Mammary microvascular endothelial cell (primary cell): Measurements from ENCODE around the gene SPEM2. TPM values are rescaled to one million over a fixed set of nuclear protein-coding genes. Genes with fewer than 3 reads are reported as not detected.

Experiments
- total RNA-seq: library from RNA; depleted of rRNA; stranded (reverse); fragments of >200 nt; gene quantifications from 2 replicates; pipeline ENCODE4 v1.2.3, GENCODE V29; 2015

The SPEM2 gene
- not detected in 2 replicates for total RNA-seq

GRCh38 chr17:7425316-7425715 is at the start of gene SPEM2:
SPEM2 (plus strand) TSS chr17:7425616; CDS start chr17:7425689, 73 bp downstream.

GRCh38 chr17:7380855-7381683 is 44.3 kb upstream of the SPEM2 start, which contains the start of gene TNK1:
TNK1 (plus strand) TSS chr17:7381089; CDS start chr17:7382927, 1,838 bp downstream.

GRCh38 chr17:7394452-7395191 is 30.8 kb upstream of the SPEM2 start, which contains the start of gene PLSCR3:
PLSCR3 (minus strand) TSS chr17:7394525; CDS start chr17:7394110, 415 bp downstream.

GRCh38 chr17:7403977-7404736 is 21.3 kb upstream of the SPEM2 start, which contains the start of gene TMEM256:
TMEM256 (minus strand) TSS chr17:7404097; CDS start chr17:7404084, 13 bp downstream.

GRCh38 chr17:7407485-7408251 is 17.7 kb upstream of the SPEM2 start, which contains the start of gene NLGN2:
NLGN2 (plus strand) TSS chr17:7407845; CDS start chr17:7408256, 411 bp downstream.

GRCh38 chr17:7419819-7420610 is 5.4 kb upstream of the SPEM2 start, which contains the start of gene SPEM1:
SPEM1 (plus strand) TSS chr17:7420324; CDS start chr17:7420385, 61 bp downstream.

GRCh38 chr17:7428557-7428956 is 3.1 kb downstream of the SPEM2 start, which contains the start of gene SPEM3:
SPEM3 (plus strand) TSS chr17:7428857; CDS start chr17:7428903, 46 bp downstream.

GRCh38 chr17:7439462-7440112 is 14.2 kb downstream of the SPEM2 start, which contains the start of gene FGF11:
FGF11 (plus strand) TSS chr17:7439512; CDS start chr17:7439621, 109 bp downstream.

GRCh38 chr17:7444682-7445618 is 19.5 kb downstream of the SPEM2 start, which contains the start of gene CHRNB1:
CHRNB1 (plus strand) TSS chr17:7445061; CDS start chr17:7445128, 67 bp downstream.

Other genes with a start within 250 kb of the SPEM2 start
- 2.8 and 4.1 TPM in 2 replicates for gene ASGR1, start 246.2 kb upstream of the SPEM2 start, total RNA-seq
- gene DLG4, start 205.8 kb upstream of the SPEM2 start, total RNA-seq, result 4.7 and 8.4 TPM in 2 replicates
- gene ACADVL, start 205.7 kb upstream of the SPEM2 start, total RNA-seq, result 187 and 204 TPM in 2 replicates
- gene DVL2, start 191.1 kb upstream of the SPEM2 start, total RNA-seq, result 36.6 and 41.9 TPM in 2 replicates
- 26.9 and 41.7 TPM in 2 replicates for gene PHF23, start 186.2 kb upstream of the SPEM2 start, total RNA-seq
- 280 and 300 TPM in 2 replicates for gene GABARAP, start 183.2 kb upstream of the SPEM2 start, total RNA-seq
- gene CTDNEP1, start 173.9 kb upstream of the SPEM2 start, total RNA-seq, result 49.4 and 51.8 TPM in 2 replicates
- 32.8 and 37.0 TPM in 2 replicates for gene ELP5, start 173.4 kb upstream of the SPEM2 start, total RNA-seq
- gene CLDN7, start 163.1 kb upstream of the SPEM2 start, total RNA-seq, result 8.7 and 12.3 TPM in 2 replicates
- 0.10 and 0.13 TPM in 2 replicates for gene SLC2A4, start 143.9 kb upstream of the SPEM2 start, total RNA-seq
- not detected in 2 replicates for gene YBX2, start 131.0 kb upstream of the SPEM2 start, total RNA-seq
- gene EIF5A, start 118.0 kb upstream of the SPEM2 start, total RNA-seq, result 572 and 718 TPM in 2 replicates
- gene GPS2, start 110.3 kb upstream of the SPEM2 start, total RNA-seq, result 63.7 and 93.7 TPM in 2 replicates
- 9.8 and 11.4 TPM in 2 replicates for gene NEURL4, start 96.3 kb upstream of the SPEM2 start, total RNA-seq
- 0.07 TPM in 1 of 2 replicates, not detected in the other for gene ACAP1, start 89.1 kb upstream of the SPEM2 start, total RNA-seq
- gene KCTD11, start 73.5 kb upstream of the SPEM2 start, total RNA-seq, result 4.2 and 5.5 TPM in 2 replicates
- not detected in 2 replicates for gene TMEM95, start 70.5 kb upstream of the SPEM2 start, total RNA-seq
- 0.15 and 2.5 TPM in 2 replicates for gene TNK1, start 44.5 kb upstream of the SPEM2 start, total RNA-seq
- gene PLSCR3, start 31.1 kb upstream of the SPEM2 start, total RNA-seq, result 66.6 and 72.2 TPM in 2 replicates
- gene TMEM256, start 21.5 kb upstream of the SPEM2 start, total RNA-seq, result 41.1 and 116 TPM in 2 replicates
- 2.9 and 3.1 TPM in 2 replicates for gene NLGN2, start 17.8 kb upstream of the SPEM2 start, total RNA-seq
- gene SPEM1, start 5.3 kb upstream of the SPEM2 start, total RNA-seq, result not detected in 2 replicates
- gene SPEM3, start 3.2 kb downstream of the SPEM2 start, total RNA-seq, result not detected in 2 replicates
- gene TMEM102, start 9.8 kb downstream of the SPEM2 start, total RNA-seq, result 8.0 and 9.7 TPM in 2 replicates
- gene FGF11, start 13.9 kb downstream of the SPEM2 start, total RNA-seq, result 0.20 TPM in 1 of 2 replicates, not detected in the other
- 3.5 and 10.1 TPM in 2 replicates for gene CHRNB1, start 19.4 kb downstream of the SPEM2 start, total RNA-seq
- gene ZBTB4, start 54.0 kb downstream of the SPEM2 start, total RNA-seq, result 18.9 and 20.9 TPM in 2 replicates
- not detected in 2 replicates for gene SLC35G6, start 55.8 kb downstream of the SPEM2 start, total RNA-seq
- 45.0 and 63.4 TPM in 2 replicates for gene POLR2A, start 58.8 kb downstream of the SPEM2 start, total RNA-seq
- 15.9 and 16.8 TPM in 2 replicates for gene TNFSF12, start 123.4 kb downstream of the SPEM2 start, total RNA-seq
- 2.8 and 5.5 TPM in 2 replicates for gene TNFSF13, start 133.1 kb downstream of the SPEM2 start, total RNA-seq
- gene SENP3, start 136.3 kb downstream of the SPEM2 start, total RNA-seq, result 88.5 and 94.1 TPM in 2 replicates
- 28.8 TPM in 2 replicates for gene CD68, start 154.0 kb downstream of the SPEM2 start, total RNA-seq
- gene MPDU1, start 158.2 kb downstream of the SPEM2 start, total RNA-seq, result 308 and 329 TPM in 2 replicates
- not detected in 2 replicates for gene SOX15, start 164.5 kb downstream of the SPEM2 start, total RNA-seq
- gene FXR2, start 189.3 kb downstream of the SPEM2 start, total RNA-seq, result 29.8 and 33.8 TPM in 2 replicates
- gene SAT2, start 202.2 kb downstream of the SPEM2 start, total RNA-seq, result 18.9 and 24.8 TPM in 2 replicates
- 0.13 TPM in 1 of 2 replicates, not detected in the other for gene SHBG, start 204.5 kb downstream of the SPEM2 start, total RNA-seq
- gene ATP1B2, start 225.3 kb downstream of the SPEM2 start, total RNA-seq, result not detected in 2 replicates